Fibroblast of skin of right quadriceps (primary cell): ENCODE results near the gene SPSB3.

Experiments used
- DNase-seq: peaks from one replicate; pipeline ENCODE4 v3.0.0-alpha.2; 2013

SPSB3 gene

DNA sequence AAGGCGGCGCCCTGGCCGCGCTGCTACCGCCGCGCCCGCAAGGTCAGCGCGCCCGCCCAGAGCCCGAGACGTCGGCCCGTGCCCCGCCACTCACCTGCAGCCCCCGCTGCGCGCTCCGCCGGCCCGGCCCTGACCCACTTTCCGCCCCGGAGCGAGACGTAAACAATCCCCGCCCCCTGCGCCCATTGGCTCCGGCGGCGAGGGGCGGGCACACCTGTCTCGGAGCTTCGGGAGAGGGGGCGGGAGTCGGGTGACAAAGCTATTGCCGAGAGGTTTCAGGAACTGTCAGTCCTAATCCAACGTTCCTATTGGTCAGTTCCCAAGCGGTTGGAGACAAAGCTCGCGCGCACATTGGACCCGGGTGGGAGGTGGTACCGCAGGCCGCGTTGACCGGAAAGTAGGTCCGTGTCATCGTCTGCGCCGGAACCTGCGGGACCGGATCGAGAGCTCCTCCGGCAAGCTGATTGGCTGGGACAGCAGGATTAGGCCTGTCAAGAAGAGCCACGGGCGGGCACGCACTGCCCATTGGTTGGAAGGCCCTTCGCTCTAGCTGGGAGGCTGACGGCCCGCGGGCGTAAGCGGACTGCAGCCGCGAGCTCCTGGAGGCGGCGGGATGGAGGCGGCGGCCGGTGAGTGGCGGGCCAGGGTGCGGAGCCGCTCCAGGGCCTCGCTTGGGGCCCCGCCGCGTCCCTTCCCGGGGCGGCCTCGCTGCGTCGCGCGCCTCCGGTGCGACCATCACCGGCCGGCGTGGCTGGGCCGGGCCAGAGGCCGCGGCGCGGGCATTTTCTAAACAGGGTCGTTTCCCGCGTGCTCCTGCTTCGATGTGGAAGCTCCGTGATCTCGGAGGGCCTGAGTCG, at the start of gene SPSB3, which contains the start of gene NUBP2:
Gene SPSB3, minus strand, starts transcription at position 164 of the 857 bp plus-strand sequence. CDS start 1,088 bp downstream, outside the sequence.
Gene NUBP2, plus strand, starts transcription at position 553 of the 857 bp plus-strand sequence. Its CDS starts 61 bp downstream, at position 614.
- DNase-seq = peak; percentile 100

DNA sequence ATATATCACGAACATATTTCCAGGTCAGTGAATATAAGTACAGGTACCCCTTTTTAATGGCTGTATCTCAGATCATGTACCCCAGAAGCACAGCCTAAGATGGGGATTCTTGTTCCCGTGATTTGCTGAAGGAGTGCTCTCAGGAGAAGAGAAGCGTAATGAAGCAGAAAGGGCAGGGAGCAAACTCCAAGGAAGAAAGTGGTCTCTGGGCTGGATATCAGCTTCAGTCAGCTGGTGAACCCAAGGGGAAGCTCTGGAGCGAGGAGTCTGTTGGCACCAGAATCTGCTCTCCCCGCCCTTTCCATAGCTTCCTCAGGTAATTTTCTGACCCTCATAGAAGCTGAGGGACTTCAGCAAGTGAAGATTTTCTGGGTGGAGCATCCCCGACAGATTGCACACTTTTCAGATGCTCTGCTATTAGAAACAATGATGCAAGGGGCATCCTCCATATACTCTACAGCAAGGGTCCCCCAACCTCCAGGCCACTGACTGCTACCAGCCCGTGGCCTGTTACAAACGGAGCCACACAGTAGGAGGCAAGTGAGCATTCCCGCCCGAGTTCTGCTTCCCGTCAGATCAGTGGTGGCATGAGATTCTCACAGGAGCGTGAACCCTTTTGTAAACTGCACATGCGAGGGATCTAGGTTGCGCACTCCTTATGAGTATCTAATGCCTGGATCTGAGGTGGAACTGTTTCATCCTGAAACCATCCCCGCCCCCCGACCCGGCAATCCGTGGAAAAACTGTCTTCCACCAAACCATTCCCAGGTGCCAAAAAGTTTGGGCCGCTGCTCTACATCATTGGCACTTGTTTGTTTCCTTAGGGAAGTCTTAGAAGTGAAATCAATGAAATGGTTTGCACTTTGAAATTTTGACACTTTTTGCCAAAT, 49.1 kb upstream of the SPSB3 start:
- DNase-seq = no peak

DNA sequence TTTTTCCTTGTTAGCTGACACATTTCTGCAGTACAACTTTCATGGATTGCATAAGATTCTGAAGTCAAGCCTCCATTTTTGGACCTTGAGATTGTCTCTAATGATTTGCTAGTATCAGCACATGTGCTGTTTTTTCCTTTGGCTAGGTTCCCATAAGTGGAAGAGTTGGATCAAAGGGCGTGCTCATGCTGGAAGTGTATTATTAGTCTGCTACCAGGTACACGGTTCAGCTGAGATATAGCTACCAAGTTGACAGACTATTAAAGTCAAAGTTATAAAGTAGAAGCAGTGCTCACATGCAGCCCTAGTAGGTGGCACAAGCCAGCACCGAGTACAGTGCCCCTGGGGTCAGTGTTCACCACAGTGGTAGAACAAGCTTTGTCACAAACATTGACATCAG, 47.8 kb upstream of the SPSB3 start:
- DNase-seq = no peak

DNA sequence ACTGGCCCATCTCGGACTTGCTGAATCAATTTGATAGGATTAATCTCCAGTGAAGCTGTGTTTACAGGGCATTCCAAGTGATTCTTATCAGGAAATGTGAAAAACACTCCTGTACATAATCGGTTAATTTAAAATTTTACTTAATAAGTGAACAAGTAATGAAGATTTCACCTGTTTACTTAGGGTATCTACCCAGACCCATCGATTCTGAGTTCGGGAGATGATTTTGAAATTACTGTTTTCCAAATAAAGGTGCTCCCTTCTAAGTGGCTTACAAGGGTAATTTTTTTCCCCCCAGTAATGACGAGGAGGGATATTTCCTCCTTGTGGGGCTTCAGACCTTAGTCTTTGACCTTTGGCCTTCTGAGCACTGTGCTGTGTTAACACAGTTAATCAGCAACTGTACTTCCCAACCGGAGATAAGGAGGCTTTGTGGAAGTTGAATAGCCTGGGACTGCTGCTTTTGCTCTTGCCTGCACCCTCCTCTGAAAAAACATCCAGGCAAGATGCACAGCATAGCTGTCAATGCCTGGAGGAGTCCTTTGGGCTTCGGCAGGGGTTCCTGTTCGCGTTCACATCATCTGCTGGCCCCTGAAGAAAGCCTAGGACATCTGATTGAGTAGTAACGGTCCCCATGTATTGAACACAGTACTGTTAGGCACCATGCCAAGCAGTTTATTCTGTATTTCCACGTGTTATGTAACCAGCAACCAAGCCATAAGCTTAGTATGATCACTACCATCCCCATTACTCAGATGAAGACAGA, 46.5 kb upstream of the SPSB3 start:
- DNase-seq = no peak

DNA sequence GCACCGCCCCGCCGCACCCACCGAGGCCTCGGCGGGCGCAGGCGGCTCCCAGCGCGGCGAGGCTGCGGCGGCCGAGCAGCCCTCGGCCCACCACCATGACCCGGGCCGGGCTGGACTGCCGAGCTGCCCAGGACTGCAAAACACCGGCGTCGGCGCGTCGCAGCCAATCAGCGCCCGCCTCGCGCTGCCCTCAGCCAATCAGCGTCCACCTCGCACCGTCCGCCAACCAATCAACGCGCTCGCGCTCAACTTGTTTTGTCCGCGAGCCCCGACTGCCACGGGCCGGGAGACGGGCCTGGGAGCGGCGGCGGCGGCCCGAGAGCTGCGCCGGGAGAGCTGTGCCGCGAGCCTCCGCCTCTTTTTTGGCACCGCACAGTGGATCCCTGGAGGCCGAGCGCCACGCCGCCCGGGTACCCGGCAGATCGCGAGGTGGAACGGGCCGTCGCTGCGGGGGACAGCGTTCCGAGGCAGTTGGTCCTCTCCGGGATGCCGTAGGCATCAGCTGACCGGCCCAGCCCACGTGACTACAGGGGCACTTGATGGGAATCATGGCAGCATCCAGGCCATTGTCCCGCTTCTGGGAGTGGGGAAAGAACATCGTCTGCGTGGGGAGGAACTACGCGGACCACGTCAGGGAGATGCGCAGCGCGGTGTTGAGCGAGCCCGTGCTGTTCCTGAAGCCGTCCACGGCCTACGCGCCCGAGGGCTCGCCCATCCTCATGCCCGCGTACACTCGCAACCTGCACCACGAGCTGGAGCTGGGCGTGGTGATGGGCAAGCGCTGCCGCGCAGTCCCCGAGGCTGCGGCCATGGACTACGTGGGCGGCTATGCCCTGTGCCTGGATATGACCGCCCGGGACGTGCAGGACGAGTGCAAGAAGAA, 44.6 kb upstream of the SPSB3 start, which contains the start of the genes FAHD1 and HAGH:
Gene FAHD1, plus strand, starts transcription at position 516 of the 883 bp plus-strand sequence. Its CDS starts 33 bp downstream, at position 549.
Gene HAGH, minus strand, starts transcription at position 135 of the 883 bp plus-strand sequence. Its CDS starts 38 bp downstream, at position 97.
- peak; percentile 92 for DNase-seq

DNA sequence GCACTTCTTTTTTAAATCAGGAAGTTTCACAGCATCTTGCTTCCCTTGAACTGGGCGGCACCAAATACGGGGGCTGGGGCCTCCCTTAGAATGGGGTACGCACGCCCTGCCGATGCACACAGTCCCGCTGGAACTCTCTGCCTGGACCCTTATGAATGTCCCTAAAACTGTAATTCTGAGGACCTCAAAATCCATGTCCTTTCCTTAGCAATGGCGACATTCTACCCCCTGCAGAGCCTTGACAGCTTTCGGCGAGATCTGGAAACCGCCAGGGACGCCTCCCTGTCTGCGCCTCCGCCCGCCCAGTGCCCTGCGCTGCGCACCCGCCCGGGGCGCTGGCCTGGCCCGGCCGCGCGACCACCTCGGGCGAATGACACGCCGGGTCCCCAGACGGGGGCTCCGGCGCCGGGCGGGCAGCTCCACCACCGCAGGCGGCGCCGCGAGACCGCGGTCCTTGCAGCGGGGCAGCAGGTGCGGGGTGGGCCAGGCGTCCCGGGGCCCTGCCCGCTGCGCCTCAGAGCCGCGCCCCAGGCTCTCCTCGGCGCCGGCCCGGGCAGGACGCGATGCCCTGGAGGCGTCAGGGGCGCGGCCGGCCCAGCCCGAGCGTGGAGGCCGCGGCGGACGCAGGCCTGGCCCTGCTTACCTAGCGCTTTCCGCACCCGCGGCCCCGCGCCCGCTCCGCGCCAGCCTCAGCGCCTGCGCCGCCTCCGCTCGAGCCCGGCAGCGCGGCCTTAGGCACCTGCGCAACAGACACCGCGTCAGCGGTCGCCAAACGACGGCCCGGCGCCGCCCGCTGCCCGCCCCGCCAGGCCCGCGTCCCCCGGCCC, 43.7 kb upstream of the SPSB3 start:
- peak; percentile 27 for DNase-seq

DNA sequence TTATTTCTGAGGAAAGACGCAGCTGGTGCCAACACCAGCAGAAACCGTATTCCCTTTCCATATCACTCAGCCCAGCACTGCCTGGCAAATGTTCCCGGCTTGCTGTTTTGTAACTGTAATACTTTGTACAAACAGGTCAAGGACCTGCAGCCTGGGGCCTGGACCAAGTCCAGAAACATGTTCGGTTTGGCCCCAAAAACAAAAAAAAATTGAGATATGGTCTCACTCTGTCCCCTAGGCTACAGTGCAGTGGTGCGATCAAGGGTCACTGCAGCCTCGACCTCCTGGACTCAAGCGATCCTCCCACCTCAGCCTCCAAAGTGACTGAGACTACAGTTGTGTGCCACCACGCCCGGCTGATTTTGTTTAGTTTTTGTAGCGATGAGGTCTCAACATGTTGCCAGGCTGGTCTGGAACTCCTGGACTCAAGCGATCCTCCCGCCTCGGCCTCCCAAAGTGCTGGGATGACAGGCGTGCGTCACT, 43.1 kb upstream of the SPSB3 start:
- no peak for DNase-seq

DNA sequence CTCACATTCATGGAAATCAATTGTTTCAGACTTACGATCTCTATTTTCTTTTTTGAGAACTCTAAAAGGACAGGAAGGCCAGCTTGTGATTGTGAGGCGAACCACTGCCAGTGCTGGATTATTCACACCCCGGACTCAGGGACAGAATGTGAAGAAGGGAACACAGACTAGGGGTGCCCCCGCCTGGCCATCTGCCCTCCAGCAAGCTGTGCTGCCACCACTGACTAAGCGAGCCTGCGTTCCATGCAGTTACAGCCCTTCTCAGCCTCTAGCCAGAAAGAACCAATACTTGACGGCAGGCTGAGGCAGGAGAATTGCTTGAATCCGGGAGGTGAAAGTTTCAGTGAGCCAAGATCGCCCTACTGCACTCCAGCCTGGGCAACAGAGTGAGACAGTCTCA, 41.5 kb upstream of the SPSB3 start:
- DNase-seq = peak; percentile 24

DNA sequence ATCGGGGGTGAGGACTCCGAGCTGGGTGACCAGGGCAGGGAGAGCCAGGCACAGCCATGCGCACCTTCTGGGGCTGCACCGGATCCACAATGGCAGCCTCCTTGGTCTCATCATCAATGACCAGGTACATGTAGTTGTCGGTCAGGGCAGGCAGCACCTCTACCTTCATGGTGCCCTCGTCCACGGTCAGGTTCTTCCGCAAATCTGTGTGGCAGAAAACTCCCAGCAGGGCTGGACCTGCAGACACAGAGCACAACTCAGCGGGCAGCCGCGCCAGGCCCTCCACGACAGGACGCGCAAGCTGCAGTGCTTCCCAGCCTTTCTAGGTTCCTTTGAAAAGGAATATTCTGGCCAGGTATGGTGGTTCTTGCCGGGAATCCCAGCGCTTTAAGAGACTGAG, 40.4 kb upstream of the SPSB3 start:
- DNase-seq = no peak

DNA sequence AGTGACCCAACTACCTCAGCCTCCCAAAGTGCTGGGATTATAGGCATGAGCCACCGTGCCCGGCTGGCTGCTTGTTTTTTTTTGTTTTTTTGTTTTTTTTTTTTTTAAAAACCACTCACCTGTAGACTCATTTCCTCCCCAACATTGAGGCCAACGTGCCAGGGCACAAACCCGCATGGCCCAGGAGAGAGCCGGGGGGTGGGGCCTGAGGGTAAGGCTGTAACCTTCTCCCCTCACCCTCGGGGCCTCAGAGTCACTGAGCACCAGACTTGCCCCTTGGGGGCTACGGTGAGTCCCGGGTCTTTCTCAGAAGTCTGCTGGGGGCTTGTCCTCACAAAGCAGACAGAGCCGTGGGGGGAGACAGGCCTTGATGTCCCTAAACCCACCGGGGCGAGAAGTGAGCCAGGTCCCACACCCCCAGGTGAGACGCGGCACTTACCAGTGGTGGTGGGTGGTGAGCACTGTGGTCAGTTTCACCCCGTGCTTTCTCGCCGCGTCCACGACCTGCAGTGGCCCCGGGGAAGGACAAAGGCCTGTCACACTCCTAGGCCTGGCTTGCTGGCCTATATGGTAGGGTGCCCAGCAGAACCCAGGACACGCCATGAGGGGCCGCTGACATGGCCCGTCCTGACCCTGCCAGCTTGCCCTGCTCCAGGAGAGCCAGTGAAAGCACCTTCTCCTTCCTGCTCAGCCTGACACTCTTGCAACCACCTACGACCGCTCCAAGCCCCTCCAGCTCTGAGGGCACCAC, 39.7 kb upstream of the SPSB3 start:
- DNase-seq = no peak

DNA sequence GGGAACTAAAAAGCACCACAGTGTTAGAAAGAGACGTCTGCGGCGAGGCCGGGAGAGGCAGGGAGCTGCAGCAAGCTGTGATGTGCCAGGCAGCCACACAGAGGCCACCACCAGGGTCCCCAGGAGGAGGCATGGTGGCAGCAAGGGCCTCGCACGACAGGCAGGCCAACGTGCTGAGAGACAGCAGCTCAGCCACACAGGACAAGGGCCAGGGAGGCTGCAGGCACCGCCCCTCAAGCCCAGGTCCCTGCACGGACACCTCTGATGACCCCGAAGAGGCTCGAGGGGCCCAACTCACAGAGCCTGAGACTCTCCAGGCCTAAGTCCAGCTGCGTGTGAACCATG, 38.5 kb upstream of the SPSB3 start:
- DNase-seq = no peak

DNA sequence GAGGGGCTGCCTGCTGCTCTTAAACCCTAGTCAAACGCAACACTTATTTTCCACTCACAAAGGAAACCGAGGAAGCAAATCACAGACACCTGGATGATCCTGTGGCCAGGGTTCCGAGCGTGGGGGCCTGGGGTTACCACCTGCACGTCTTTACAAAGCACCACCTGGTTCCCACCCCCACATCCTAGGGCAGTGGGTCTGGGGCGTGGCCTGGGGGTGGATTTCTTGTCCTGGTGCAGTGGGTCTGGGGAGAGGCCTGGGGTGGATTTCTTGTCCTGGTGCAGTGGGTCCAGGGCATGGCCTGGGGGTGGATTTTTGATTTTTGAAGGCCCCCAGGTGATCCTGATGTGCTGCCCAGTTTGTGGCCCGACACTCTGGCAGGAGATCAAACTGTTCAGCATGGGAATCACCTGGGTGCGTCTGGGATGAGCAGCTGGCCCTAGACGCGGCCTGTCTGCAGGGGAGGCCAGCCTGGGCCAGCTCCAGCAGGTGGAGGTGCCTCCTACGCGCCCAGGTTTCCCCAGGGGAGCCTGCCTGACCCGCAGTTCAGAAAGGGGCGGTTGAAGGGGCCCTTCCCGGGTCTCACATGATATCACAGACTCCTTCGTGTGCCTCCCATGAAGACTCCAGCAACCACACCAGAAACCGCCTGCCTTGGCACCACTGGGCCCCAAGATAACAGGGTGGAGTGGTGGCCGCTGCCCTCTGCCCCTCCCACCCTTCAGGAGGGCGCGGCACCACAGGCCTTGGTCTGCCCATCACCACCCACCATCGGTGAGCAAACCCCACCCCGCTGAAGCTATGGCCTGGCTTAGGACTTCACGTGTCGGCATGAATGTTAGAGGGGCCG, 38.0 kb upstream of the SPSB3 start:
- no peak for DNase-seq

DNA sequence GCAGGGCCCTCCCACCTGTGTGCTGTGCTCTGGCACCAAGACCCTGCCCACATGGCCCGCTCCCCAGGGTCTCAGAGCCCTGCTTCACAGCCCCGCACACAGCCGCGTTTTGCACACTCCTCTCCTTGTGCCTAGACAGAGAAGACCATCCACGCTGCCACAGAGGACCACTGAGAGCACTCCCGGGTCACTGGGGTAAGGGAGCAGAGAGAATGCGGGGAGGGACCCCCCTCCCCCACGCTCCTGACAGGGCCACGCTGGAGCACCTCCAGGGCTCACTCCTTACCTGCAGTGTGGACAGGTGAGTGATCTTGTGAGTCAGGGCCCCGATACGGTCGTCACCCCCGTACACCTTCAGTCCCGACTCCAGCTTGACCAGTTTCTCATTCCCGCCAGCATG, 37.2 kb upstream of the SPSB3 start:
- DNase-seq = no peak

DNA sequence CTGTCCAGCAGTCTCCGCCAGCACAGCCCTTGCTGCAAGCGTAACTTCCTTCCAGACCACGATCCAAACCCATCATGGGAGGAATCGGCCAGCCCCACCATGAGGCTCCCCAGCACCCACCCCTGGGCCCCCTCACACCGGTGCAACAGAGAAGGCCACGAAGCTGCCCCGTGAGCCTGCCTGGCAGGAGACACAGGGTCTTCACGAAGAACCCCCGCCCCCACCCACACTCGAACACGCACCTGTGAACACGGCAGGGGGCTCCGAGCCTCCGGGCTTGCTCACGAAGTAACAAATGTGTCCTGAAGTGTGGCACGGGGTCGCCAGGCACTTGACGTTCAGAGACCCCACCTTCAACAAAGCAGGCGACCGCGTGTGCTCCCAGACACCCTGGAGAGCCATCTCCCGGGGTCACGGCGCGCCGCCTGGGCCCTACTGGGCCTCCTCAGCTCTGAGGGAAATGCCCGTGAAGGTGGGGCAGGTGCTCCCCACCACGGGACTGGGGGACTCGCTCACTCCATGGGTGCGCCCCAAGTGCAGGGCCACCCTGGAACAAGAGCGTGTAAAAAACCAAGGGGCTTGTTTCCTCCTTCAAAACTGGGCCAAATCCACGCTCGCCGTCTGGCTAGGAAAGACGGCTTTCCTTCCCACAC, 36.6 kb upstream of the SPSB3 start:
- DNase-seq = no peak

DNA sequence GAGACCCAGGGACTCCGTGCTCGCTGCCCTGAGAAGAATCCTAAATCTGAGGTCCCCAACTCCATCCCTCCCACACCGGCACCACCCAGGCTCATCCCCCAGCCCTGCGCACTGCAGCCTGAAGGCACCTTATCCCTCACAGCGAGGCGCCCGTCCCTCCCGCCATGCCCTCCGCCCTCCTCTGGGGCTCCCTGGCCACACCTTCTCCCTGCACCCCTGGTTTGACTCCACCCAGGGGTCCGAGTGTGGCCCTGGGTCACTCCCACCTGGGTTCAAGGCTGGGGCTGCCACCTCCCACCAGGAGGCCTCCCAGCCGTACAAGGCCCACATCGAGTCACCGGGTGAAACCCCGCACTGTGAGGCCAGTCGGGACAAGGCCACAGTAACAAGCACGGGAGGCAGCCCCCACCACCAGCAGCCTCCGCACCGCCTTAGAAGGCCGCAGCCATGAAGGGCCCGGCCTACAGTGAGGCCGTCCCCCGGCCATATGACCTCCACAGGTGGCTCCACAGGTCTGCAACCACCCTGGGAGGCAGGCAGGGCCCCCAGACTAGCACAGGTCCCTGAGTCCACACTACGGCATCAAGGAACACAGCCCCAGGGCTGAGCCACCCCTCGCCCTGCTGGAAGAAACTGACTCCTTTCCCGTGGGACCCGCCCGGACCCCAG, 36.0 kb upstream of the SPSB3 start:
- no peak for DNase-seq

DNA sequence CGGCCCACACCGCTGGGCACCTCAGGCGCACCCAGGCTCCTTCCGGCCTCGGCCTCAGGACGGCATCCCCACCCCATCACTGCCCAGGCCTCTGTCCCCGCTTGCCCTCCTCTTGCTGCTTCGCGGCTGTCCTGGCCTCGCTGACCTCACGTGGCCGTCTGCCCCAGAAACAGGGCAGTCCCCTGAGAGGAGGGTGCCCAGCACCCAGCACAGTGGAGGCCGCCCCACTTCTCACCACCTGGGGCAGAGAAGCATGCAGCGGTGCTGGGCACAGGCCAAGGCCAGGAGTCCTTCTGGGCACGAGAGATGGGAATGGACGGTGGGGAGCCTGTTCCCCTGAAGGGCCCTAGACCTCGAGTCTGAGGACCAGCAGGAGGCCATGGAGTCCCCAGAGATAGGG, 35.3 kb upstream of the SPSB3 start:
- no peak for DNase-seq

DNA sequence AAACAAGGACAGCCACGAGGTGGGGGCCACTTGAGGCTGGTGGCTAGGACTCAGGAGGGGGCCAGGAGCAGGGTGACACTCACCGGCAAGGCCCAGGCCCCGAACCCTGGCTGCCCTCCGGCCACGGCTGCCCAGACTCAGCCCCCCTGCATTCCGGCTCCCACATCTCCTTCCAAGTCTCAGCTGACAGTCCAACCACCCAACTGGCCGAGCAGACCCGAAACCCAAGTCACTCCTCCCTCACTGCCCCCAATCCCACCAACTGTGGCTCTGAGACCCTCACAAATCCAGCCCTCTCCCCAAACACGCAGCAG, 34.9 kb upstream of the SPSB3 start:
- no peak for DNase-seq
